ENCODE results near the gene MUCL3. TPM values are rescaled to one million over a fixed set of nuclear protein-coding genes. Genes with fewer than 3 reads are reported as not detected.

MUCL3 gene
- total RNA-seq, 3 donors from 2014 or later: 0.07 TPM; not detected in 2

DNA sequence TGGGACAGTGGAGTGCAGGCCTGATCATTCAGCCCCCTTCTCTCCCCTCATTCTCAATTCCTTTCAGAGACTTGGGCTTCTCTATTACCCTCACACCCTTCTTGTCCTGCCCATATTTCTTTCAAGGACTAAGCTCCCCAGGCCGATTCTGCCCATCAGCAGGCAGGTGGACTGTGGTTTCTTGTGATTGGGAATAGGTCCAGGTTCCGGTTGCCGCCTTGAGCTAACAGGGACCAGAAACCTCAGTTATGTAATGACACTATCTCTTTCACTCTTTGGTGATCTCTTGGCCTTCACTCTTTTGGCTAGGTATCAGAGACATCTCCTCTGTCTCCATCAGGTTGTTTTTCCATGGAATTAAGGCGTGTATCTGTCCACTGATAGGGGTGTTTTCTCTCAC is 6.5 kb downstream of the MUCL3 start:
- DNase-seq (no peak), ATAC-seq (no peak)
- Histone ChIP-seq H3K4me1 (ENCODE audit: low read depth) (peaks cover 4% of the 10 kb centered on the region), H3K4me3 (no peak overlapping the region), H3K9me3 (no peaks in the 10 kb centered on the region), H3K36me3 (ENCODE audit: low read depth) (no peaks in the 10 kb centered on the region)
- TF ChIP-seq, protein P1, sequence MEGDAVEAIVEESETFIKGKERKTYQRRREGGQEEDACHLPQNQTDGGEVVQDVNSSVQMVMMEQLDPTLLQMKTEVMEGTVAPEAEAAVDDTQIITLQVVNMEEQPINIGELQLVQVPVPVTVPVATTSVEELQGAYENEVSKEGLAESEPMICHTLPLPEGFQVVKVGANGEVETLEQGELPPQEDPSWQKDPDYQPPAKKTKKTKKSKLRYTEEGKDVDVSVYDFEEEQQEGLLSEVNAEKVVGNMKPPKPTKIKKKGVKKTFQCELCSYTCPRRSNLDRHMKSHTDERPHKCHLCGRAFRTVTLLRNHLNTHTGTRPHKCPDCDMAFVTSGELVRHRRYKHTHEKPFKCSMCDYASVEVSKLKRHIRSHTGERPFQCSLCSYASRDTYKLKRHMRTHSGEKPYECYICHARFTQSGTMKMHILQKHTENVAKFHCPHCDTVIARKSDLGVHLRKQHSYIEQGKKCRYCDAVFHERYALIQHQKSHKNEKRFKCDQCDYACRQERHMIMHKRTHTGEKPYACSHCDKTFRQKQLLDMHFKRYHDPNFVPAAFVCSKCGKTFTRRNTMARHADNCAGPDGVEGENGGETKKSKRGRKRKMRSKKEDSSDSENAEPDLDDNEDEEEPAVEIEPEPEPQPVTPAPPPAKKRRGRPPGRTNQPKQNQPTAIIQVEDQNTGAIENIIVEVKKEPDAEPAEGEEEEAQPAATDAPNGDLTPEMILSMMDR (IDR thresholded peaks at IDR 0.05): no peak
- intact Hi-C loops (cut with DNase I, micrococcal nuclease): no loop called here

DNA sequence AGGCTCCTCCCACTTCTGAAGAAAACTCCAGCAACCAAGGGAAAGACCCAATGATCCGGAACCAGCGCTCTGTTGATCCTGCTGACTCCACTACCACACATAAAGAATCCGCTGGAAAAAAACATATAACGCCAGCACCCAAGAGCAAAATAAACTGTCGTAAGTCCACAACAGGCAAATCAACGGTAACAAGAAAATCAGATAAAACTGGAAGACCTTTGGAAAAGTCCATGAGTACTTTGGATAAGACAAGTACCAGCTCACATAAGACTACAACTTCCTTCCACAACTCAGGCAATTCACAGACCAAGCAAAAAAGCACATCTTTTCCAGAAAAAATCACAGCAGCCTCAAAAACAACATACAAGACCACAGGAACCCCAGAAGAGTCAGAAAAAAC is 8.0 kb downstream of the MUCL3 start:
- no peak for ATAC-seq
- H3K36me3 ChIP-seq (ENCODE audit: low read depth): no peaks in the 10 kb centered on the region
- no peak overlapping the region for H3K4me3 ChIP-seq
- no peak for DNase-seq
- no peaks in the 10 kb centered on the region for H3K4me1 ChIP-seq (ENCODE audit: low read depth)
- TF ChIP-seq, protein P1 (IDR thresholded peaks at IDR 0.05): no peak
- intact Hi-C loops (cut with DNase I, micrococcal nuclease): no loop called here
- no peaks in the 10 kb centered on the region for H3K9me3 ChIP-seq

DNA sequence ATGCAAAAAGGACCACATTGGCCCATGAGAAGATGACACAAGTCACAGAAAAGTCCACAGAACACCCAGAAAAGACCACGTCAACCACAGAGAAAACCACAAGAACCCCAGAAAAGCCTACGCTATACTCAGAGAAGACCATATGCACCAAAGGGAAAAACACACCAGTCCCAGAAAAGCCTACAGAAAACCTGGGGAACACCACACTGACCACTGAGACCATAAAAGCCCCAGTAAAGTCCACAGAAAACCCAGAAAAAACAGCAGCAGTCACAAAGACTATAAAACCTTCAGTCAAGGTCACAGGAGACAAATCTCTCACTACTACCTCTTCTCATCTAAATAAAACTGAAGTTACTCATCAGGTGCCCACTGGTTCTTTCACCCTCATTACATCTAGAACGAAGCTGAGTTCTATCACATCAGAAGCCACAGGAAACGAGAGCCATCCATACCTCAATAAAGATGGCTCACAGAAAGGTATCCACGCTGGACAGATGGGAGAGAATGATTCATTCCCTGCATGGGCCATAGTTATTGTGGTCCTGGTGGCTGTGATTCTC is 11.2 kb downstream of the MUCL3 start:
- Histone ChIP-seq H3K4me1 (ENCODE audit: low read depth) (peaks cover 8% of the 10 kb centered on the region), H3K4me3 (no peak overlapping the region), H3K36me3 (ENCODE audit: low read depth) (no peaks in the 10 kb centered on the region), H3K9me3 (no peaks in the 10 kb centered on the region)
- TF ChIP-seq, protein P1 (IDR thresholded peaks at IDR 0.05): no peak
- no peak for ATAC-seq
- intact Hi-C loops (cut with DNase I, micrococcal nuclease): no loop called here
- DNase-seq: no peak

DNA sequence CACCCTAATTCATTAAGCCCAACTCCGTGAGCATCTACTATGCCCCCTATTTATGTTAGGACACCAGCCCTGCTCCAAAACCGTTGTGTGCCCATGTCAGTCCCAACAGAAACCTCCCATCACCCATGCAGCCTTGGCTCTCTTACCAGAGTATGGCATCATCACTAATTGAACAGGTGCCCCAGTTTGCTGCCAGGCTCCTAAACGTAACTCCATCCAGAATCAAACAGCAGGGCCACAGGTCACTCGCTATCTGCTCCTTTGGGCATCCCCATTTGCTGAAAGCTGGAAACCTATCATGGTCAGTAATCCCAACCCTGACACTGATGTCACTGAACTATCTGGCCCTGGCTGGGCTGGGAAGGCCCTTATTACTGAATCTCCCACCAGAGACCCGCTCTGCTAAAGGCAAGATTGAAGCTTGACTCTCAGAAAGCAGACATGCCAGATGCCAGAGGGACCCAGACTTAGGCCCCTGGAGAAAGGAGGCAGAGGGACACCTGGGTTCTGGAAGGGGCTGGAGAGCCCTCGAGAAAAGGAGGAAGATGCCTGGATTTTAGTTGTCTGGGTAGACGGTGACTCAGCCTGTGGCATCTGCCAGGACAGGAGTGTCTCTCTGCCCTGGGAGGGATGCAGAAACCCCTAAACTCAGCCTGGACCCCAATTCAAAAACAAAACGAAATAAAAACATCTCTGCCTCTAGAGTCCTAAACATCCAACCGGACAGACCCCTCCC is 14.0 kb downstream of the MUCL3 start:
- TF ChIP-seq, protein P1 (IDR thresholded peaks at IDR 0.05): no peak
- no peak overlapping the region for H3K4me3 ChIP-seq
- intact Hi-C loops (cut with DNase I, micrococcal nuclease): no loop called here
- no peaks in the 10 kb centered on the region for H3K36me3 ChIP-seq (ENCODE audit: low read depth)
- H3K9me3 ChIP-seq: no peaks in the 10 kb centered on the region
- H3K4me1 ChIP-seq (ENCODE audit: low read depth): peaks cover 8% of the 10 kb centered on the region
- ATAC-seq: peak; percentile 8
- DNase-seq: no peak

DNA sequence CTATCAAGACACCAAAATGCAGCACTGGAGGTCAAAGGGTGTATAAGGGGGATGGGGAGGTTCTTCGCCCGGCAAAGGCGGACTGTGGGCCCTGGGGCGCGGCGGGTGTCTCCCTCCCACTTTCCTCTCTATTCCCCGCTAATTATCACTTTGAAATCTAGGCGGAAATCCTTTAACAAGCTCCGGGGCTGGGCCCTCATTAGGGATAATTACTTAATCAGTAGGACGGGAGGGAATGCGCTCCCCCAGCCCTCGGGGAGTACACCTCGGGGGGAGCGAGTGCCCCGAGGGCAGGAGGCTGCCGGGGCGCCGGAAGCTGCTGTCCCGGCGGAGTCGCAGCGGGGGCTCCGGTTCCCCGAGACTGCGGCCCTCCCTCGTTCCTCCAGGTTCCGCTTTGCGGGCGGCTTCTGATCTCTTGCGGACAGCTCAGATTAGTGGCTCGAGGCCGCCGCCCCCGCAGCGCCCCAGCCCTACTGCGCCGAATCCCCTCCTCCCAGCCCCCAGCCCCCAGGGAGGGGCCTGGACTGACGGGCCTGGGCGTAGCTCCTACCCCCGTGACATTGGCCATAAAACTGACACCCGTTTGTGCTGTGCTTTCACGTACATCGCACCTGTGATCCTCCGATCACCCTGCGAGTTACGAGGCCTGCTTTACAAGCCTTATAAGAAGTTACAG is 14.7 kb downstream of the MUCL3 start:
- ATAC-seq (peak; percentile 90), DNase-seq (peak; percentile 42 to 82 (median 60))
- intact Hi-C loops (cut with DNase I, micrococcal nuclease): no loop called here
- TF ChIP-seq, protein P1 (IDR thresholded peaks at IDR 0.05): no peak
- H3K9me3 ChIP-seq: no peaks in the 10 kb centered on the region
- H3K36me3 ChIP-seq (ENCODE audit: low read depth): no peaks in the 10 kb centered on the region
- no peak overlapping the region for H3K4me3 ChIP-seq
- peaks cover 8% of the 10 kb centered on the region for H3K4me1 ChIP-seq (ENCODE audit: low read depth)
